Omental fat pad (tissue), 4 donors: ENCODE results near the gene ZNF239. TPM values are rescaled to one million over a fixed set of nuclear protein-coding genes. Genes with fewer than 3 reads are reported as not detected.
"Not testable (repeated sequence)": the region's sequence is repeated elsewhere in the genome, so short reads cannot be mapped to it uniquely, and the experiment has no call there.

Experiments
- ATAC-seq: fragments of 150-250 bp; one replicate; pipeline ENCODE4 v1.9.1; 2016; ENCODE audit warnings: mild to moderate bottlenecking, moderate library complexity; ENCODE audit not compliant: low FRiP score
- DNase-seq: peaks from one replicate; pipeline ENCODE4 v3.0.0-alpha.2; 2019; ENCODE audit warnings: low spot score
- CTCF ChIP-seq, 3 donors: fragments of 450-650 bp; IDR thresholded peaks; one replicate each; pipeline ENCODE4 v1.5.1; 2016 to 2017; ENCODE audit warnings: antibody characterized with exemption in 3 of 3, mild to moderate bottlenecking in 3 of 3, moderate library complexity in 2 of 3
- total RNA-seq, 4 donors: library from RNA; depleted of rRNA; stranded (reverse); fragments of >200 nt; gene quantifications; one replicate each; pipeline ENCODE4 v1.1.0, GENCODE V29; 2016

ZNF239 gene
- total RNA-seq, 4 donors from 2014 or later, result 1.3 to 5.3 (median 4.1) TPM

GRCh38 chr10:43607199-43607573 is 32.8 kb upstream of the ZNF239 start:
- TF ChIP-seq CTCF (IDR thresholded peaks at IDR 0.05), result no peak
- no peak for ATAC-seq
- DNase-seq, result no peak

- DNase-seq, result no peak
- TF ChIP-seq CTCF (IDR thresholded peaks at IDR 0.05), result no peak
- ATAC-seq, result peak; percentile 85
Measured at GRCh38 chr10:43606323-43607198, 32.1 kb upstream of the ZNF239 start, which contains the start of gene ZNF485. Gene ZNF485 (plus strand): TSS chr10:43606438. CDS start chr10:43607051, 613 bp downstream.

GRCh38 chr10:43605850-43606322 is 31.5 kb upstream of the ZNF239 start:
- ATAC-seq (peak; percentile 5), DNase-seq (no peak)
- no peak for TF ChIP-seq CTCF (IDR thresholded peaks at IDR 0.05)

GRCh38 chr10:43601576-43601975 is 27.2 kb upstream of the ZNF239 start:
- not testable (repeated sequence) for ATAC-seq, DNase-seq

GRCh38 chr10:43599333-43599732 is 24.9 kb upstream of the ZNF239 start:
- DNase-seq, result no peak
- ATAC-seq, result no peak
- TF ChIP-seq CTCF (IDR thresholded peaks at IDR 0.05), result no peak

- ATAC-seq (no peak), DNase-seq (no peak)
- no peak for TF ChIP-seq CTCF (IDR thresholded peaks at IDR 0.05)
Measured at GRCh38 chr10:43598446-43598845, 24.0 kb upstream of the ZNF239 start.

GRCh38 chr10:43596546-43596945 is 22.1 kb upstream of the ZNF239 start:
- TF ChIP-seq CTCF (IDR thresholded peaks at IDR 0.05), result no peak
- no peak for ATAC-seq
- DNase-seq, result no peak
